22Rv1 (cell line): ENCODE measurements around the gene FNTB.

Experiments used
- CTCF ChIP-seq: fragments of 450-650 bp; IDR thresholded peaks from 2 replicates; pipeline ENCODE4 v1.5.1; 2017; ENCODE audit warnings: mild to moderate bottlenecking
- ZFX ChIP-seq: fragments of 450-650 bp; IDR thresholded peaks from 2 replicates; pipeline ENCODE4 v1.6.1; 2017; ENCODE audit warnings: antibody characterized with exemption, borderline replicate concordance

DNA sequence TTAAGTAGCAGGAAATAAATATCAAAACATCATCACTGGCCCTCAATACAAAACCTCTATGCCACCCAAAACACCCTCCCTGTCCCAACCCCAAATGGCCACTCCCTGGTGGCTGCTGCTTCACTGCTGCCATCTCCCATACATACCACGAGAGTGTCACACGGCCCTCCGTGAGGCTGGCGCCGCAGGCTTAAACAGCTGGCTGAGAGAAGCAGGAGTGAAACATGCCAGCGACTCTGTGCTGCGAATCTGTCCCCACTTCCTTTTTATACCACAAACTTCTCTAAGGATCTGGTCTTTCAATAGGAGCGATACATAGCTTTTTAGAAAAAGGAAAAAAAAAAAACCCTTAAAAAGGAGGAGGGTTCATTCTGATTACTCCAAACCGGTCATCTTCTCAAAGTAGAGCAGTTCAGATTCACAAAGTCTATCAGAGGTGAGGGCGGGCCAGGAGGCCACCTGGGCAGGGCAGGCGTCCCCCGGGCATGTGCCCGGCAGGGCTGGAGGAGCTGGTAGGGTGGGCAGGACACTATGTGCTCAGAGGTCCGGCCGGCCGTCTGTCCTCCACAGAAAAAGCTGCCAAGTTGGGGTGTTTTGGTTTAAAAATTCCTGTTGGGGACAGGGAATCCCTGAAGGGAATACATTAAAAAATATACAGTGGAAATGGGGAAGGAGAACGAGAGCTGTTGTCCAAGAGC lies 89.1 kb downstream of the FNTB start:
- TF ChIP-seq CTCF, result no peak
- TF ChIP-seq ZFX, result no peak
